K562 (cell line): ENCODE data around the gene JAKMIP1. TPM values are rescaled to one million over a fixed set of nuclear protein-coding genes. Genes with fewer than 3 reads are reported as not detected.

Source experiments
- ATAC-seq: fragments of 200-7000 bp; cut with Tn5 transposase; 3 replicates; pipeline ENCODE4 v1.9.1; 2020; ENCODE audit warnings: moderate library complexity
- BruUV-seq: library from RNA; stranded (reverse); fragments of 400-500 nt; replicated peaks from 2 replicates; lab custom pipeline; 2021; lab: Mats Ljungman, UMichigan
- CTCF ChIA-PET: fragments of 300-600 bp; formaldehyde crosslinking; extraction: SDS; loops from one replicate; lab custom pipeline; 2021; ENCODE audit warnings: low intra/inter-chr PET ratio; lab: Yijun Ruan, JAX
- POLR2A ChIA-PET: fragments of 300-600, 350-650 bp; sonication (Branson Sonifier 250); formaldehyde crosslinking; extraction: SDS; loops from one replicate; lab custom pipeline; 2021; ENCODE audit warnings: antibody characterized with exemption, inconsistent platforms; lab: Yijun Ruan, JAX
- DNase-seq, 4 experiments: peaks; one replicate each; pipeline versions ENCODE4 v3.0.0 to v3.0.0-alpha.2; 2011 to 2018; ENCODE audit warnings: low spot score in 3 of 4, mixed read lengths in 3 of 4; ENCODE audit errors: extremely low read depth in 1 of 4
- FAIRE-seq: peaks from 2 replicates; lab custom pipeline; 2011; peaks lifted over from hg19 to GRCh38; lab: Jason Lieb, UNC
- H2AFZ ChIP-seq: 2 replicates; pipeline ENCODE4 v1.6.0; 2011; ENCODE audit warnings: low read depth, low read length, control low read depth, inconsistent platforms
- H3K27ac ChIP-seq: fragments of 200-600 bp; 3 replicates; pipeline ENCODE4 v1.8.0; 2011; ENCODE audit warnings: low read depth, mild to moderate bottlenecking, control low read depth, inconsistent platforms, low read length, moderate library complexity, mixed read lengths; ENCODE audit errors: extremely low read depth
- H3K27me3 ChIP-seq, 2 experiments: fragments of 300-600 bp in 1 of 2; 2 replicates in 1 of 2; 3 replicates in 1 of 2; pipeline versions ENCODE4 v1.6.0 to v1.8.0; 2011; ENCODE audit warnings: inconsistent platforms in 2 of 2, low read length in 2 of 2, mild to moderate bottlenecking in 1 of 2, mixed read lengths in 1 of 2, moderate library complexity in 1 of 2; ENCODE audit not compliant: control insufficient read depth in 2 of 2, insufficient read depth in 2 of 2
- H3K36me3 ChIP-seq: fragments of 300-600 bp; 3 replicates; pipeline ENCODE4 v1.8.0; 2011; ENCODE audit warnings: mild to moderate bottlenecking, low read length, inconsistent platforms; ENCODE audit not compliant: control insufficient read depth, insufficient read depth
- H3K4me1 ChIP-seq, 2 experiments: fragments of 200-600 bp in 1 of 2; replicated peaks in 1 of 2; 2 replicates in 1 of 2; 3 replicates in 1 of 2; pipeline versions ENCODE4 v1.5.1 to v1.8.0; 2011; ENCODE audit warnings: inconsistent platforms in 2 of 2, low read length in 2 of 2, mild to moderate bottlenecking in 1 of 2, mixed read lengths in 1 of 2, moderate library complexity in 1 of 2; ENCODE audit not compliant: control insufficient read depth in 2 of 2, insufficient read depth in 2 of 2
- H3K4me2 ChIP-seq: 2 replicates; pipeline ENCODE4 v1.6.1; 2011; ENCODE audit warnings: low read length, control low read depth, inconsistent platforms, mixed read lengths; ENCODE audit not compliant: insufficient read depth
- H3K4me3 ChIP-seq: fragments of 200-600 bp; sonication (generic), shearing (Covaris generic); 2 replicates; pipeline ENCODE4 v1.5.1; 2016; ENCODE audit warnings: control low read depth, inconsistent platforms
- H3K79me2 ChIP-seq: fragments of 200-600 bp; 3 replicates; pipeline ENCODE4 v1.8.0; 2011; ENCODE audit warnings: low read length, inconsistent platforms; ENCODE audit not compliant: control insufficient read depth, insufficient read depth
- H3K9ac ChIP-seq, 2 experiments: 2 replicates each; pipeline versions ENCODE4 v1.6.0 to v1.6.1; 2011; ENCODE audit warnings: low read depth in 2 of 2, low read length in 2 of 2, control low read depth in 1 of 2, inconsistent platforms in 1 of 2, mild to moderate bottlenecking in 1 of 2, mixed read lengths in 1 of 2; ENCODE audit not compliant: insufficient read depth in 1 of 2
- H3K9me1 ChIP-seq: one replicate; pipeline ENCODE4 v1.6.0; 2011; ENCODE audit warnings: inconsistent platforms, mild to moderate bottlenecking, low read length, moderate library complexity; ENCODE audit not compliant: control insufficient read depth, insufficient read depth
- H3K9me3 ChIP-seq: replicated peaks from 2 replicates; pipeline ENCODE4 v1.5.1; 2011; ENCODE audit warnings: low read depth, low read length, inconsistent platforms; ENCODE audit not compliant: control insufficient read depth, insufficient read depth
- H4K20me1 ChIP-seq: replicated peaks from 2 replicates; pipeline ENCODE4 v1.6.1; 2011; ENCODE audit warnings: low read length, inconsistent platforms, mixed read lengths; ENCODE audit not compliant: control insufficient read depth, insufficient read depth
- DMBX1 ChIP-seq: fragments of 250-450 bp; sonication (Bioruptor Pico); IDR thresholded peaks from 2 replicates; pipeline ENCODE4 v1.8.0; 2022; ENCODE audit warnings: inconsistent platforms, mild to moderate bottlenecking, moderate library complexity, borderline replicate concordance
- MIER1 ChIP-seq: fragments of 450-650 bp; IDR thresholded peaks from 2 replicates; pipeline ENCODE4 v1.6.1; 2016; ENCODE audit warnings: antibody characterized with exemption, mild to moderate bottlenecking, low read depth
- TRIM28 ChIP-seq: fragments of 450-650 bp; IDR thresholded peaks from 2 replicates; pipeline ENCODE4 v1.6.1; 2017
- in situ Hi-C: fragments of 300-500 bp; cut with MboI; formaldehyde crosslinking; loops from 4 replicates; pipeline ENCODE4 v1.15.0; 2018; ENCODE audit warnings: inconsistent platforms, mixed read lengths
- intact Hi-C: fragments of 100-400 bp; cut with micrococcal nuclease; formaldehyde crosslinking; loops from 2 replicates; pipeline ENCODE4 v1.14.2; 2022
- polyA plus RNA-seq, 8 experiments: library from polyadenylated mRNA; depleted of rRNA in 4 of 8; stranded (reverse) in 5 of 8; unstranded in 3 of 8; fragments of >200 nt; fragmentation: Nextera tagmentation in 2 of 8; fragmentation: Illumina TruSeq in 1 of 8; extraction: Ambion mirVana in 2 of 8; extraction: Trizol in 1 of 8; gene quantifications; 2 replicates each; pipeline versions ENCODE4 v1.2.1 to v1.2.3, GENCODE V29; 2011 to 2014; ENCODE audit warnings: inconsistent platforms in 1 of 8, missing spikeins in 1 of 8
- total RNA-seq, 7 experiments: library from RNA; depleted of rRNA in 6 of 7; stranded (reverse); fragments of >200 nt in 6 of 7; fragmentation: Illumina TruSeq in 2 of 7; extraction: Trizol in 2 of 7; gene quantifications; 2 replicates each; pipeline versions ENCODE4 v1.2.1 to v1.2.3, GENCODE V29; 2011 to 2021; ENCODE audit warnings: low replicate concordance in 1 of 7
- TF ChIP-seq, protein P1 (sequence below): fragments of 450-650 bp; IDR thresholded peaks from 2 replicates; pipeline ENCODE4 v1.6.1; 2016; ENCODE audit warnings: borderline replicate concordance
- TF ChIP-seq, protein P2 (sequence below): sonication (generic); formaldehyde crosslinking; IDR thresholded peaks from 2 replicates; pipeline ENCODE4 v1.8.1; 2023; ENCODE audit warnings: mild to moderate bottlenecking, missing genetic modification reagents, moderate library complexity

The JAKMIP1 gene
- total and polyA plus RNA-seq, 9 of the 15 experiments (the other 6 are each of a cell fraction or from before 2014, with no cell fraction given) = not detected

DNA sequence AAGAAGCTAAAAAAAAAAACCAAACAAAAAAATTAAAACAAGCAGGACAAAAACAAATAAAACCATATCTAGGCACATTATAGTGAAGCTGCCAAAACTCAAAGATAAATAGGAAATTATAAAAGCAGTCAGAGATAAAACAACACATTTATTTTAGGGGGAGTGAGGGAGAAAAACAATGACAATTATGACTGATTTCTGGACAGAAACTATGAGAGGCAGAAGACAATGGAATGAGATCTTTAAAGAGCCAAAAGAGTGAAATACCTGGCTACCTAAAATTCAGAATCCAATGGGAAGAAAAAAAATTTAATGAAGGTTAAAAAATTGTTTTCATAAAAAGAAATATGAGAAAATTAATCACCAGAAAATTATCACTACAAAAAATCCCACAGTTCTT, 215.5 kb downstream of the JAKMIP1 start:
- Histone ChIP-seq H4K20me1 (no peaks in the 10 kb centered on the region), H3K4me2 (no peak overlapping the region), H3K4me1 (0 out of 5 replicates have a peak, but pooled peaks cover 0 to 2% of the 10 kb centered on the region in 2 experiments), H2AFZ (no peak overlapping the region), H3K9me3 (0 out of 2 replicates have a peak, but pooled peaks cover 2% of the 10 kb centered on the region), H3K36me3 (no peaks in the 10 kb centered on the region), H3K79me2 (no peaks in the 10 kb centered on the region), H3K9ac (no peak overlapping the region), H3K27ac (no peak overlapping the region), H3K4me3 (no peak overlapping the region), H3K9me1 (no peaks in the 10 kb centered on the region), H3K27me3 (no peaks in the 10 kb centered on the region)
- ChIA-PET CTCF (no interaction called here), POLR2A (no interaction called here)
- intact Hi-C loops = no loop called here
- DNase-seq (no peak), ATAC-seq (no peak), FAIRE-seq (no peak)
- in situ Hi-C loops = no loop called here
- no TSS peak for BruUV-seq
- TF ChIP-seq MIER1 (0 out of 2 replicates have a peak, but pooled peaks have one; percentile 34), TRIM28 (peak; percentile 65; the same call in 1 of the 2 replicates), DMBX1 (CRISPR knock-in tag) (no peak)
- TF ChIP-seq, protein P1, sequence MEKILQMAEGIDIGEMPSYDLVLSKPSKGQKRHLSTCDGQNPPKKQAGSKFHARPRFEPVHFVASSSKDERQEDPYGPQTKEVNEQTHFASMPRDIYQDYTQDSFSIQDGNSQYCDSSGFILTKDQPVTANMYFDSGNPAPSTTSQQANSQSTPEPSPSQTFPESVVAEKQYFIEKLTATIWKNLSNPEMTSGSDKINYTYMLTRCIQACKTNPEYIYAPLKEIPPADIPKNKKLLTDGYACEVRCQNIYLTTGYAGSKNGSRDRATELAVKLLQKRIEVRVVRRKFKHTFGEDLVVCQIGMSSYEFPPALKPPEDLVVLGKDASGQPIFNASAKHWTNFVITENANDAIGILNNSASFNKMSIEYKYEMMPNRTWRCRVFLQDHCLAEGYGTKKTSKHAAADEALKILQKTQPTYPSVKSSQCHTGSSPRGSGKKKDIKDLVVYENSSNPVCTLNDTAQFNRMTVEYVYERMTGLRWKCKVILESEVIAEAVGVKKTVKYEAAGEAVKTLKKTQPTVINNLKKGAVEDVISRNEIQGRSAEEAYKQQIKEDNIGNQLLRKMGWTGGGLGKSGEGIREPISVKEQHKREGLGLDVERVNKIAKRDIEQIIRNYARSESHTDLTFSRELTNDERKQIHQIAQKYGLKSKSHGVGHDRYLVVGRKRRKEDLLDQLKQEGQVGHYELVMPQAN = no peak
- TF ChIP-seq, protein P2, sequence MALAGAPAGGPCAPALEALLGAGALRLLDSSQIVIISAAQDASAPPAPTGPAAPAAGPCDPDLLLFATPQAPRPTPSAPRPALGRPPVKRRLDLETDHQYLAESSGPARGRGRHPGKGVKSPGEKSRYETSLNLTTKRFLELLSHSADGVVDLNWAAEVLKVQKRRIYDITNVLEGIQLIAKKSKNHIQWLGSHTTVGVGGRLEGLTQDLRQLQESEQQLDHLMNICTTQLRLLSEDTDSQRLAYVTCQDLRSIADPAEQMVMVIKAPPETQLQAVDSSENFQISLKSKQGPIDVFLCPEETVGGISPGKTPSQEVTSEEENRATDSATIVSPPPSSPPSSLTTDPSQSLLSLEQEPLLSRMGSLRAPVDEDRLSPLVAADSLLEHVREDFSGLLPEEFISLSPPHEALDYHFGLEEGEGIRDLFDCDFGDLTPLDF = no peak
